DMS 273 (cell line): ENCODE results near the gene NDRG4.

ENCODE experiments used
- DNase-seq: peaks from one replicate; lab custom pipeline; 2025; ENCODE audit not compliant: unreplicated experiment; lab: John Stamatoyannopoulos, UW

The NDRG4 gene

GRCh38 chr16:58493756-58494431 lies 6.0 kb upstream of the NDRG4 start:
- DNase-seq, result no peak

GRCh38 chr16:58494981-58495520 lies 4.9 kb upstream of the NDRG4 start:
- DNase-seq, result peak; percentile 98

- no peak for DNase-seq
Observed at GRCh38 chr16:58495521-58496331, 4.2 kb upstream of the NDRG4 start.

- DNase-seq, result no peak
Observed at GRCh38 chr16:58497468-58497867, 2.5 kb upstream of the NDRG4 start.

- no peak for DNase-seq
Observed at GRCh38 chr16:58497935-58498334, 2.0 kb upstream of the NDRG4 start.

GRCh38 chr16:58498341-58499091 lies 1.4 kb upstream of the NDRG4 start:
- DNase-seq, result no peak

- no peak for DNase-seq
Observed at GRCh38 chr16:58499092-58499511, 841 bp upstream of the NDRG4 start.

- no peak for DNase-seq
Observed at GRCh38 chr16:58500430-58501241, 693 bp downstream of the NDRG4 start.

- DNase-seq, result peak; percentile 76
Observed at GRCh38 chr16:58501242-58502131, 1.5 kb downstream of the NDRG4 start.

- no peak for DNase-seq
Observed at GRCh38 chr16:58502217-58502921, 2.4 kb downstream of the NDRG4 start.

- DNase-seq, result no peak
Observed at GRCh38 chr16:58503166-58503862, 3.4 kb downstream of the NDRG4 start.

GRCh38 chr16:58503863-58504688 lies 4.1 kb downstream of the NDRG4 start:
- DNase-seq, result no peak

GRCh38 chr16:58506241-58507194 lies 6.6 kb downstream of the NDRG4 start:
- peak; percentile 43 for DNase-seq

GRCh38 chr16:58507195-58507962 lies 7.4 kb downstream of the NDRG4 start:
- DNase-seq, result no peak

- no peak for DNase-seq
Observed at GRCh38 chr16:58507963-58508670, 8.2 kb downstream of the NDRG4 start.
